Measurements from ENCODE around the gene LRRC4C.

Gene LRRC4C

DNA sequence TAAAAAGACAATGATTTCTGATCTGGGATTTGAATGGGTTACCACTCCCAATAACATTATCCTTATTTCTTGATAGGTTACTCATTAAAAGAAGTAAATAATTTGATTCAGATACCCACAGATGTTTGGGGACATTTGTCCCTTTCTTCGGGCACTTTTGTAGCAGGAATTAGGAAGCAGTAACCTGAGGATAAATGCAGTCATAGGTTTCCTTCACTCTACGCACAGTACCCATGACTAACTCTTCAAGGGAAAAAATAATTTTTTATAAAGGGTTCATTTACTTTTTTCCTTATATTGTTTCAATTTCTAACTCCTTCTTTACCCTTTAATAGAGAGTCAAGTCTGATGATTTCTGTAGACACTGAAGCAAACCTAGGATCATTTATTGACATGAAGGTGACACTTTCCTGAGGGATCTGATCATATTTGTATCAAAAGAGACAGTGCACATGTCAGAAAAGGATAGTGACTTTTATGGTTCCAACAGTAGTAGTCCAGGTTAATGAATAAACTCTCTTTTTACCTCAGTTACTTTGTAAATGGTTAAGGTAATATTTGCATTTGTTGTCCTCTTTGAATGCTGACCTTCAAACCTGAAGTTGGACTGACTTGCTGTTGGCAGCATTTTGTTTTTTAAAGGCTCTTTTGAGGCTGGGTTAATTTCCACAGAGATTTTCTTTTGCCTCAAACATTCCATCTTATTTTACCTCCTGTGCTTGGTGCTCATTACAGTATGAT is 1072.0 kb downstream of the LRRC4C start:
- H3K27ac ChIP-seq (ENCODE audit: low read depth, low read length) = no peak overlapping the region
- H3K4me3 ChIP-seq (ENCODE audit: low read depth, low read length) = no peak overlapping the region
- H3K4me1 ChIP-seq (ENCODE audit: control insufficient read depth, insufficient read depth, low read length) = no peaks in the 10 kb centered on the region
- H3K9ac ChIP-seq (ENCODE audit: low read depth, low read length) = no peak overlapping the region
- H3K9me3 ChIP-seq (ENCODE audit: control insufficient read depth, insufficient read depth, low read length) = no peaks in the 10 kb centered on the region
- H3K27me3 ChIP-seq (ENCODE audit: control insufficient read depth, insufficient read depth, low read length) = no peaks in the 10 kb centered on the region
- no peaks in the 10 kb centered on the region for H3K36me3 ChIP-seq (ENCODE audit: control insufficient read depth, insufficient read depth, low read length)

DNA sequence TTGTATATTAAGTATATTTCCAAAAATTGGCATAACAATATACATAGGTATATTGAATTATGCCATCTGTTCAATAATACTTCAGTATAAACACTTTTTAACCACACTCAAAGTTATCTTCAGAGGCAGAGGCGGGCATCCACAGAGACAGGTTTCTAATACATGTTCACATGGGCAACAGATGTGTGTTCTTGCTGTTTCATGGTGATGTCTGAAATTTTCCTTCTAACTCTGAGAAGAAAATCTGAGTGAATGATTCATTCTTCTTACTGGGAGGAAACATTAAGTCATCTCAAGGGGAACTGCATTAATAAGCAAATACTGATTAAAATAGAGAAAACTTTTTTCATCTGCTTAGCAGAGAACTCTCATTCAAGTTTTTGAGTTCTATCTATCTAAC is 1074.5 kb downstream of the LRRC4C start:
- no peaks in the 10 kb centered on the region for H3K36me3 ChIP-seq (ENCODE audit: control insufficient read depth, insufficient read depth, low read length)
- no peaks in the 10 kb centered on the region for H3K27me3 ChIP-seq (ENCODE audit: control insufficient read depth, insufficient read depth, low read length)
- no peak overlapping the region for H3K27ac ChIP-seq (ENCODE audit: low read depth, low read length)
- H3K9me3 ChIP-seq (ENCODE audit: control insufficient read depth, insufficient read depth, low read length) = no peaks in the 10 kb centered on the region
- no peak overlapping the region for H3K9ac ChIP-seq (ENCODE audit: low read depth, low read length)
- no peaks in the 10 kb centered on the region for H3K4me1 ChIP-seq (ENCODE audit: control insufficient read depth, insufficient read depth, low read length)
- H3K4me3 ChIP-seq (ENCODE audit: low read depth, low read length) = no peak overlapping the region

DNA sequence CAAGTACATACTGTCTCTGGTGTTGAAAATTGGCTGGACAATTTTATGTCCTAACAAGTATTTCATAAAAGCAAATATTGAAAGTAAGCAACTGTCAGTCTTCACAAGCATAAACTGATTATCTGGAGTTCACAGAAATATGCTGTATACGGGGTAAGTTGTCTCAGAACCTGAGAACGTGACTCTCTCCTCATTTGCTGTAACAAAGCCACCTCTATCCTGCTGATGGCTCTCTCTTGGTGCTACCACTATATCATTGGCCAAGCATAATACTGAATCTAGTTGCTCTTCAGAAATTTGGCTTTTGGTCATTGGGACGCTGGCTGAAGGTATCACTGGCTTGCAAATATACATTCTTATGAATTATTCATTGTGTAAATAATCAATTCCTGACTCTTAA is 1078.0 kb downstream of the LRRC4C start:
- Histone ChIP-seq H3K27ac (ENCODE audit: low read depth, low read length) (no peak overlapping the region), H3K9ac (ENCODE audit: low read depth, low read length) (no peak overlapping the region), H3K9me3 (ENCODE audit: control insufficient read depth, insufficient read depth, low read length) (no peaks in the 10 kb centered on the region), H3K4me3 (ENCODE audit: low read depth, low read length) (no peak overlapping the region), H3K27me3 (ENCODE audit: control insufficient read depth, insufficient read depth, low read length) (no peaks in the 10 kb centered on the region), H3K4me1 (ENCODE audit: control insufficient read depth, insufficient read depth, low read length) (no peaks in the 10 kb centered on the region), H3K36me3 (ENCODE audit: control insufficient read depth, insufficient read depth, low read length) (no peaks in the 10 kb centered on the region)

GRCh38 chr11:40380835-40381234 is 1078.6 kb downstream of the LRRC4C start:
- H3K27me3 ChIP-seq (ENCODE audit: control insufficient read depth, insufficient read depth, low read length) = no peaks in the 10 kb centered on the region
- H3K27ac ChIP-seq (ENCODE audit: low read depth, low read length) = no peak overlapping the region
- H3K4me3 ChIP-seq (ENCODE audit: low read depth, low read length) = no peak overlapping the region
- no peak overlapping the region for H3K9ac ChIP-seq (ENCODE audit: low read depth, low read length)
- H3K36me3 ChIP-seq (ENCODE audit: control insufficient read depth, insufficient read depth, low read length) = no peaks in the 10 kb centered on the region
- no peaks in the 10 kb centered on the region for H3K9me3 ChIP-seq (ENCODE audit: control insufficient read depth, insufficient read depth, low read length)
- H3K4me1 ChIP-seq (ENCODE audit: control insufficient read depth, insufficient read depth, low read length) = no peaks in the 10 kb centered on the region

GRCh38 chr11:40376331-40376730 is 1083.1 kb downstream of the LRRC4C start:
- H3K4me3 ChIP-seq (ENCODE audit: low read depth, low read length) = no peak overlapping the region
- no peaks in the 10 kb centered on the region for H3K27me3 ChIP-seq (ENCODE audit: control insufficient read depth, insufficient read depth, low read length)
- no peaks in the 10 kb centered on the region for H3K4me1 ChIP-seq (ENCODE audit: control insufficient read depth, insufficient read depth, low read length)
- no peak overlapping the region for H3K27ac ChIP-seq (ENCODE audit: low read depth, low read length)
- no peak overlapping the region for H3K9ac ChIP-seq (ENCODE audit: low read depth, low read length)
- no peaks in the 10 kb centered on the region for H3K36me3 ChIP-seq (ENCODE audit: control insufficient read depth, insufficient read depth, low read length)
- no peaks in the 10 kb centered on the region for H3K9me3 ChIP-seq (ENCODE audit: control insufficient read depth, insufficient read depth, low read length)

DNA sequence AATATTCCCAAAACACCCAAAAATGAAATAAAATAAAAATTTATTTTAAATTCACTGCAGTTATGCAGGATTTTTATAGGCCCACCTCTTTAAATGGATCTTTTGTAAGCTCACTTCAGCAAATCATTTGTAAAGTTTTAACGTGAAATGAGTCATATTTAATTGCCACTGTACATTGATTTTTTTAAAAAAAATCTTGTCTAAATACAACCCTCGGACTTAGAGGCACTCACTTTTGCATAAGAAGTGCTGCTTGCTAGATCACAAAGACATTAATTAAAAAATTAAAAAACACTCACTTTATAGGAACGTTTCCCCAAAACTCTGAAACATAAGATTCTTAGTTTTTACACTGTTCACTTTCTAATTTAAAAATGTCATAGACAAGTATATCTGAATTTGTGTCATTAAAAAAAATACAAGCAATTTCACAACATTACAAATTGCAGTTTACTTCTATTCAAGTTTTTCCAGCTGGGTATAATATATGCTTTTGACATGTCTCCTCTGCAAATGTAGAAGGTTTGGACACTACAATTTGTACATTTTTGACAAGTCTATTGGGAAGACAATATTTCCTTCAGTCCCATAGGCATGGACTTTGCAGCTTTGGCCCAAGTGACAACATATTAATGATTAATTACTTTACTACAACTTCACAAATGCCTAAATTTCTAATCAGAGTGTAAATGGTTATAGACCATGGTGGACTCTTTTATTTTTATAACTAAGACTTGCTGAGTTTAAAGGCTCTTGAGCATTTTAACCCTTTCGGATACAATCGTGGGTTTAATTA is 1088.4 kb downstream of the LRRC4C start:
- Histone ChIP-seq H3K27me3 (ENCODE audit: control insufficient read depth, insufficient read depth, low read length) (no peaks in the 10 kb centered on the region), H3K9me3 (ENCODE audit: control insufficient read depth, insufficient read depth, low read length) (no peaks in the 10 kb centered on the region), H3K9ac (ENCODE audit: low read depth, low read length) (no peak overlapping the region), H3K27ac (ENCODE audit: low read depth, low read length) (no peak overlapping the region), H3K4me1 (ENCODE audit: control insufficient read depth, insufficient read depth, low read length) (no peaks in the 10 kb centered on the region), H3K36me3 (ENCODE audit: control insufficient read depth, insufficient read depth, low read length) (no peaks in the 10 kb centered on the region), H3K4me3 (ENCODE audit: low read depth, low read length) (no peak overlapping the region)

- no peaks in the 10 kb centered on the region for H3K4me1 ChIP-seq (ENCODE audit: control insufficient read depth, insufficient read depth, low read length)
- no peaks in the 10 kb centered on the region for H3K9me3 ChIP-seq (ENCODE audit: control insufficient read depth, insufficient read depth, low read length)
- H3K4me3 ChIP-seq (ENCODE audit: low read depth, low read length) = no peak overlapping the region
- no peak overlapping the region for H3K9ac ChIP-seq (ENCODE audit: low read depth, low read length)
- no peaks in the 10 kb centered on the region for H3K36me3 ChIP-seq (ENCODE audit: control insufficient read depth, insufficient read depth, low read length)
- no peaks in the 10 kb centered on the region for H3K27me3 ChIP-seq (ENCODE audit: control insufficient read depth, insufficient read depth, low read length)
- no peak overlapping the region for H3K27ac ChIP-seq (ENCODE audit: low read depth, low read length)
Measured at GRCh38 chr11:40360206-40360798, 1099.2 kb downstream of the LRRC4C start.

GRCh38 chr11:40354121-40354520 is 1105.3 kb downstream of the LRRC4C start:
- no peak overlapping the region for H3K4me3 ChIP-seq (ENCODE audit: low read depth, low read length)
- H3K27me3 ChIP-seq (ENCODE audit: control insufficient read depth, insufficient read depth, low read length) = no peaks in the 10 kb centered on the region
- H3K4me1 ChIP-seq (ENCODE audit: control insufficient read depth, insufficient read depth, low read length) = no peaks in the 10 kb centered on the region
- no peak overlapping the region for H3K27ac ChIP-seq (ENCODE audit: low read depth, low read length)
- no peaks in the 10 kb centered on the region for H3K9me3 ChIP-seq (ENCODE audit: control insufficient read depth, insufficient read depth, low read length)
- H3K9ac ChIP-seq (ENCODE audit: low read depth, low read length) = no peak overlapping the region
- no peaks in the 10 kb centered on the region for H3K36me3 ChIP-seq (ENCODE audit: control insufficient read depth, insufficient read depth, low read length)

DNA sequence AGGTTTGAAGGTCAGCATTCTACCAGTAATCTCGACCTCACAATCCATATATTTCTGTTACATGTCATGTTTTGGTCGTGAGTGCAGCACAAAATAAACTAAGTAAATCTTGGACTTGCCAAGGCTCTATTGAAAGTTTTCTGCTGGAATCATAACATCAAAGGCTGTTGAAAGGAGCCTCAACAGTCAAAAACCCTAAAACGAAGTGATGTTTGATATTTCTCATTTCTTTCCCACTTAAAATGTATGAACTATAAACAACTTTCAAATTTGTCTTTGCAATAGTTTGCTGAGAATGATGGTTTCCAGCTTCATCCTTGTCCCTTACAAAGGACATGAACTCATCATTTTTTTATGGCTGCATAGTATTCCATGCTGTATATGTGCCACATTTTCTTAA is 1118.5 kb downstream of the LRRC4C start:
- Histone ChIP-seq H3K27ac (ENCODE audit: low read depth, low read length) (no peak overlapping the region), H3K9me3 (ENCODE audit: control insufficient read depth, insufficient read depth, low read length) (no peaks in the 10 kb centered on the region), H3K4me1 (ENCODE audit: control insufficient read depth, insufficient read depth, low read length) (no peaks in the 10 kb centered on the region)

GRCh38 chr11:40338739-40339138 is 1120.7 kb downstream of the LRRC4C start:
- Histone ChIP-seq H3K27ac (ENCODE audit: low read depth, low read length) (no peak overlapping the region), H3K9ac (ENCODE audit: low read depth, low read length) (no peak overlapping the region), H3K4me1 (ENCODE audit: control insufficient read depth, insufficient read depth, low read length) (no peaks in the 10 kb centered on the region)

More for the DNA sequence above, 1118.5 kb downstream of the LRRC4C start:
- no peak overlapping the region for H3K4me3 ChIP-seq (ENCODE audit: low read depth, low read length)
- H3K36me3 ChIP-seq (ENCODE audit: control insufficient read depth, insufficient read depth, low read length) = no peaks in the 10 kb centered on the region
- no peaks in the 10 kb centered on the region for H3K27me3 ChIP-seq (ENCODE audit: control insufficient read depth, insufficient read depth, low read length)
- H3K9ac ChIP-seq (ENCODE audit: low read depth, low read length) = no peak overlapping the region

DNA sequence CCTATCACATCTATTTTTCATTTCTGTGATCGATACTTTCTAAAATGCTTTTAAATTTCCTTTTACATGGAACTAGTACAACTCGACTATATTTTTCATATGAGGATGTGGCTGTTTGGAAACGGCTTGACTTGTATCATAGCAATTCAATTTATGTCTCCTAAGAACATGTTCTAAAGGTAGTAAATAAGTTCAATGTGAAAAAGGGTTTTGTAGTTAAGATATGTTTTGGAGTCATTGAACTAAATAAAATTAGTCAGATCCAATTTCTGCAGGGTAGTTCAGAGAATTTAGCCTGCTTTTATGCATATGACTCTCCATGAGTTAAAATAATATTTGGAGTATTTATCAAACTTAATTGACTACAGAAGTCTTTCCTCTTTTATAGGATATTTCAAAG is 1121.4 kb downstream of the LRRC4C start:
- no peaks in the 10 kb centered on the region for H3K36me3 ChIP-seq (ENCODE audit: control insufficient read depth, insufficient read depth, low read length)
- no peak overlapping the region for H3K9ac ChIP-seq (ENCODE audit: low read depth, low read length)
- no peak overlapping the region for H3K4me3 ChIP-seq (ENCODE audit: low read depth, low read length)
- H3K27ac ChIP-seq (ENCODE audit: low read depth, low read length) = no peak overlapping the region
- H3K9me3 ChIP-seq (ENCODE audit: control insufficient read depth, insufficient read depth, low read length) = no peaks in the 10 kb centered on the region
- no peaks in the 10 kb centered on the region for H3K4me1 ChIP-seq (ENCODE audit: control insufficient read depth, insufficient read depth, low read length)
- no peaks in the 10 kb centered on the region for H3K27me3 ChIP-seq (ENCODE audit: control insufficient read depth, insufficient read depth, low read length)

More at GRCh38 chr11:40338739-40339138, 1120.7 kb downstream of the LRRC4C start:
- no peaks in the 10 kb centered on the region for H3K36me3 ChIP-seq (ENCODE audit: control insufficient read depth, insufficient read depth, low read length)
- no peaks in the 10 kb centered on the region for H3K27me3 ChIP-seq (ENCODE audit: control insufficient read depth, insufficient read depth, low read length)
- H3K9me3 ChIP-seq (ENCODE audit: control insufficient read depth, insufficient read depth, low read length) = no peaks in the 10 kb centered on the region
- no peak overlapping the region for H3K4me3 ChIP-seq (ENCODE audit: low read depth, low read length)
